OCI-LY1 (cell line): ENCODE data around the gene LRRC32.

ENCODE experiments used
- EZH2 ChIP-seq: fragments of 200-600 bp; sonication (generic), shearing (Covaris generic); IDR thresholded peaks from 2 replicates; pipeline ENCODE4 v1.8.0; 2017; ENCODE audit warnings: borderline replicate concordance, mixed run types, mild to moderate bottlenecking, antibody characterized with exemption, low read length, moderate library complexity, mixed read lengths
- TF ChIP-seq, protein P1 (sequence below): fragments of 200-600 bp; sonication (generic), shearing (Covaris generic); IDR thresholded peaks from 2 replicates; pipeline ENCODE4 v1.5.1; 2017; ENCODE audit warnings: mild to moderate bottlenecking, antibody characterized with exemption, low read length, moderate library complexity, mixed read lengths

DNA sequence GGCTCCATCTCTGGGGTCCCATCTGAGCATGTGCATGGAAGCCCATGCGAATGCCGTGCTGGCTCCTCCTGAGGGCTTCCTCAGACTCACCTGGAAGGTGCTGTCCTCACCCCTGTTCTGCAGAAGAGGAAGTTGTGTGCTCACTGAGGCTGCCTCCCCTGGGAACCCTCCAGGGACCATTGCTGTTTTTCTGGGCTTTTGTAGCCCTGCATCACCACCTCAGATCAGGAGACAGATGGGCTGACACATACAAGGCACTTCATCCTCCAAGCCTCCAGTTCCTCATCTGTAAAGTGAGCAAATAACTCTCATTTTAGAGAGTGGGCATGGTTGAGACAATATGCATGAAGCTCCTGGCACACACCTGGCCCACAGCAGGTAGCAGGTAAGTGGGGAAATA, 12.1 kb upstream of the LRRC32 start:
- TF ChIP-seq, protein P1, sequence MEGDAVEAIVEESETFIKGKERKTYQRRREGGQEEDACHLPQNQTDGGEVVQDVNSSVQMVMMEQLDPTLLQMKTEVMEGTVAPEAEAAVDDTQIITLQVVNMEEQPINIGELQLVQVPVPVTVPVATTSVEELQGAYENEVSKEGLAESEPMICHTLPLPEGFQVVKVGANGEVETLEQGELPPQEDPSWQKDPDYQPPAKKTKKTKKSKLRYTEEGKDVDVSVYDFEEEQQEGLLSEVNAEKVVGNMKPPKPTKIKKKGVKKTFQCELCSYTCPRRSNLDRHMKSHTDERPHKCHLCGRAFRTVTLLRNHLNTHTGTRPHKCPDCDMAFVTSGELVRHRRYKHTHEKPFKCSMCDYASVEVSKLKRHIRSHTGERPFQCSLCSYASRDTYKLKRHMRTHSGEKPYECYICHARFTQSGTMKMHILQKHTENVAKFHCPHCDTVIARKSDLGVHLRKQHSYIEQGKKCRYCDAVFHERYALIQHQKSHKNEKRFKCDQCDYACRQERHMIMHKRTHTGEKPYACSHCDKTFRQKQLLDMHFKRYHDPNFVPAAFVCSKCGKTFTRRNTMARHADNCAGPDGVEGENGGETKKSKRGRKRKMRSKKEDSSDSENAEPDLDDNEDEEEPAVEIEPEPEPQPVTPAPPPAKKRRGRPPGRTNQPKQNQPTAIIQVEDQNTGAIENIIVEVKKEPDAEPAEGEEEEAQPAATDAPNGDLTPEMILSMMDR, result no peak
- TF ChIP-seq EZH2, result no peak
